ENCODE results near the gene CEL. TPM values are rescaled to one million over a fixed set of nuclear protein-coding genes. Genes with fewer than 3 reads are reported as not detected.
"Not testable (repeated sequence)": the region's sequence is repeated elsewhere in the genome, so short reads cannot be mapped to it uniquely, and the experiment has no call there.

Gene CEL
- total RNA-seq, 1 donor = 1.3 TPM

GRCh38 chr9:133080786-133081779, 19.3 kb downstream of the CEL start:
- peak in 2 of 3 donors; percentile 47 to 64 for DNase-seq (ENCODE audit: low read depth in 2 of 3, low spot score in 2 of 3)

GRCh38 chr9:133081957-133082644, 20.3 kb downstream of the CEL start:
- DNase-seq (ENCODE audit: low read depth in 2 of 3, low spot score in 2 of 3) = not testable (repeated sequence)

GRCh38 chr9:133083688-133084087, 21.9 kb downstream of the CEL start:
- DNase-seq (ENCODE audit: low read depth in 2 of 3, low spot score in 2 of 3) = not testable (repeated sequence)

- not testable (repeated sequence) for DNase-seq (ENCODE audit: low read depth in 2 of 3, low spot score in 2 of 3)
Measured at GRCh38 chr9:133086212-133086860, 24.6 kb downstream of the CEL start.

GRCh38 chr9:133086894-133087293, 25.1 kb downstream of the CEL start:
- no peak for DNase-seq (ENCODE audit: low read depth in 2 of 3, low spot score in 2 of 3)

GRCh38 chr9:133087429-133088145, 25.8 kb downstream of the CEL start:
- no peak for DNase-seq (ENCODE audit: low read depth in 2 of 3, low spot score in 2 of 3)

- DNase-seq (ENCODE audit: low read depth in 2 of 3, low spot score in 2 of 3) = no peak
Measured at GRCh38 chr9:133088146-133088750, 26.5 kb downstream of the CEL start.

GRCh38 chr9:133088756-133089155, 27.0 kb downstream of the CEL start:
- no peak for DNase-seq (ENCODE audit: low read depth in 2 of 3, low spot score in 2 of 3)

- no peak for DNase-seq (ENCODE audit: low read depth in 2 of 3, low spot score in 2 of 3)
Measured at GRCh38 chr9:133089271-133089671, 27.5 kb downstream of the CEL start.

- DNase-seq (ENCODE audit: low read depth in 2 of 3, low spot score in 2 of 3) = no peak
Measured at GRCh38 chr9:133090187-133090586, 28.4 kb downstream of the CEL start.

- no peak for DNase-seq (ENCODE audit: low read depth in 2 of 3, low spot score in 2 of 3)
Measured at GRCh38 chr9:133090752-133091385, 29.1 kb downstream of the CEL start.

- DNase-seq (ENCODE audit: low read depth in 2 of 3, low spot score in 2 of 3) = not testable (repeated sequence)
Measured at GRCh38 chr9:133094351-133094750, 32.6 kb downstream of the CEL start.

- no peak for DNase-seq (ENCODE audit: low read depth in 2 of 3, low spot score in 2 of 3)
Measured at GRCh38 chr9:133094842-133095393, 33.1 kb downstream of the CEL start.

GRCh38 chr9:133098104-133098754, 36.4 kb downstream of the CEL start:
- DNase-seq (ENCODE audit: low read depth in 2 of 3, low spot score in 2 of 3) = no peak

GRCh38 chr9:133098871-133099270, 37.1 kb downstream of the CEL start:
- DNase-seq (ENCODE audit: low read depth in 2 of 3, low spot score in 2 of 3) = no peak

- no peak for DNase-seq (ENCODE audit: low read depth in 2 of 3, low spot score in 2 of 3)
Measured at GRCh38 chr9:133099726-133100505, 38.1 kb downstream of the CEL start.

- no peak for DNase-seq (ENCODE audit: low read depth in 2 of 3, low spot score in 2 of 3)
Measured at GRCh38 chr9:133100506-133101355, 39.0 kb downstream of the CEL start.
